ENCODE data around the gene IL4I1. TPM values are rescaled to one million over a fixed set of nuclear protein-coding genes. Genes with fewer than 3 reads are reported as not detected.

Gene IL4I1
- total and polyA plus RNA-seq, 2 of the 8 experiments (the other 6 are each of a cell fraction or from before 2014, with no cell fraction given): 0.41 to 0.76 TPM

GRCh38 chr19:49882643-49883042 lies 14.0 kb downstream of the IL4I1 start:
- no peak overlapping the region for H4K91ac ChIP-seq (replicated peaks; ENCODE audit: insufficient read length, low read length)
- POLR2A ChIA-PET (ENCODE audit: partially characterized antibody): interaction anchor here (1.5 to 1.7 kb wide), 3 partner anchors 13 to 16 kb away, joined by 3 to 5 read pairs (median 5); no protein-coding TSS in a partner anchor
- TF ChIP-seq BCL11A (IDR thresholded peaks at IDR 0.05; ENCODE audit: low read depth in 2 of 2, low read length in 2 of 2): no peak
- TF ChIP-seq SIN3A (conservative IDR thresholded peaks at IDR 0.05 in 1 of 2, IDR thresholded peaks at IDR 0.05 in 1 of 2; ENCODE audit: low read depth in 1 of 2, low read length in 2 of 2): no peak
- TF ChIP-seq EGR1 (IDR thresholded peaks at IDR 0.05; ENCODE audit: borderline replicate concordance, low read depth, low read length): no peak
- TF ChIP-seq CEBPB (IDR thresholded peaks at IDR 0.05; ENCODE audit: low read depth, low read length): no peak
- no peak for TF ChIP-seq MAX (IDR thresholded peaks at IDR 0.05)
- TF ChIP-seq MAFK (IDR thresholded peaks at IDR 0.05; ENCODE audit: low read depth, low read length): no peak
- TF ChIP-seq ATF2 (IDR thresholded peaks at IDR 0.05; ENCODE audit: low read length): no peak
- TF ChIP-seq JUND (IDR thresholded peaks at IDR 0.05; ENCODE audit: low read length): no peak
- TF ChIP-seq SUZ12 (IDR thresholded peaks at IDR 0.05; ENCODE audit: low read length): no peak
- no peak for TF ChIP-seq SIRT6 (IDR thresholded peaks at IDR 0.05; ENCODE audit: low read length)
- TF ChIP-seq RXRA (IDR thresholded peaks at IDR 0.05; ENCODE audit: insufficient read depth, low read depth, low read length): no peak
- no peak for TF ChIP-seq POLR2A (IDR thresholded peaks at IDR 0.05; ENCODE audit: control extremely low read depth in 1 of 2, low read depth in 2 of 2, low read length in 2 of 2)
- TF ChIP-seq SRF (IDR thresholded peaks at IDR 0.05; ENCODE audit: low read depth, low read length): no peak

More at GRCh38 chr19:49882643-49883042, 14.0 kb downstream of the IL4I1 start:
- Histone ChIP-seq H3K9ac (replicated peaks in 1 of 4; ENCODE audit: extremely low read depth in 1 of 4, low read depth in 3 of 4, low read length in 3 of 4) (no peak overlapping the region), H4K8ac (ENCODE audit: extremely low read depth, insufficient read depth, low read length) (no peak overlapping the region), H3K4me1 (replicated peaks in 1 of 4; ENCODE audit: control insufficient read depth in 3 of 4, insufficient read depth in 4 of 4, low read length in 3 of 4) (peaks cover 0 to 7% (median 4%) of the 10 kb centered on the region in 4 experiments; a peak in 6 of 7 replicates), H3K14ac (ENCODE audit: insufficient read length) (no peak overlapping the region), H2BK12ac (ENCODE audit: low read depth, low read length) (no peak overlapping the region), H4K5ac (ENCODE audit: insufficient read length, low read depth, low read length) (no peak overlapping the region), H3K23ac (ENCODE audit: insufficient read length) (no peak overlapping the region), H3K9me3 (ENCODE audit: insufficient read depth in 2 of 2, low read depth in 1 of 2, low read length in 1 of 2) (no peaks in the 10 kb centered on the region), H2BK20ac (ENCODE audit: low read length) (no peak overlapping the region), H2BK120ac (replicated peaks; ENCODE audit: low read depth, low read length) (no peak overlapping the region), H3K79me1 (ENCODE audit: low read depth, low read length) (peaks cover 9% of the 10 kb centered on the region; the same call in 1 of the 2 replicates), H2BK15ac (ENCODE audit: low read length) (no peak overlapping the region), H3K36me3 (ENCODE audit: control insufficient read depth in 2 of 4, insufficient read depth in 4 of 4, low read length in 3 of 4) (peaks cover 24 to 56% (median 47%) of the 10 kb centered on the region in 4 experiments), H3K4me2 (ENCODE audit: insufficient read depth in 1 of 2, low read depth in 2 of 2, low read length in 2 of 2) (no peak overlapping the region), H3K4ac (replicated peaks; ENCODE audit: insufficient read length, low read depth, low read length) (no peak overlapping the region), H2AFZ (ENCODE audit: low read length) (no peak overlapping the region), H3K18ac (ENCODE audit: extremely low read depth, low read length) (no peak overlapping the region), H2AK5ac (ENCODE audit: low read depth, low read length) (no peak overlapping the region), H3K56ac (replicated peaks; ENCODE audit: insufficient read length, low read depth, low read length) (no peak overlapping the region), H3K27ac (ENCODE audit: low read depth, low read length) (no peak overlapping the region), H3K4me3 (ENCODE audit: extremely low read depth in 1 of 4, insufficient read depth in 2 of 4, low read depth in 3 of 4, low read length in 4 of 4) (no peak overlapping the region), H3K27me3 (replicated peaks in 1 of 4; ENCODE audit: control insufficient read depth in 3 of 4, extremely low read depth in 1 of 4, insufficient read depth in 3 of 4, low read length in 3 of 4) (no peaks in the 10 kb centered on the region), H4K20me1 (replicated peaks in 1 of 2; ENCODE audit: control insufficient read depth in 1 of 2, insufficient read depth in 2 of 2, low read length in 2 of 2) (peaks cover 10 to 21% of the 10 kb centered on the region in 2 experiments), H2BK5ac (ENCODE audit: low read depth, low read length) (no peak overlapping the region), H3K23me2 (ENCODE audit: low read depth, low read length) (peaks cover 7% of the 10 kb centered on the region), H3K79me2 (ENCODE audit: control insufficient read depth in 1 of 2, insufficient read depth in 2 of 2, low read length in 2 of 2) (peaks cover 0 to 12% of the 10 kb centered on the region in 2 experiments; a peak in 2 of 4 replicates)
- DNase-seq (ENCODE audit: low read depth in 1 of 2, low spot score in 2 of 2) (no peak), FAIRE-seq (no peak)
- WGBS, 2 experiments (ENCODE audit: extremely low coverage in 1 of 2, insufficient coverage in 1 of 2, insufficient read length in 1 of 2, insufficient replicate concordance in 2 of 2, low coverage in 1 of 2, low lambda C conversion rate in 2 of 2, missing lambda C conversion rate in 1 of 2): 97% methylated on average over 10 of the region's 14 CpGs; no CpG with 5 or more reads in 1 of the 2 experiments
- CTCF ChIA-PET (ENCODE audit: partially characterized antibody): interaction anchor here (2.0 kb wide), 1 partner anchor 9 kb away, joined by 5 read pairs; no protein-coding TSS in a partner anchor

Measured in H1 (cell line).